MM.1S (cell line): ENCODE measurements around the gene ADARB2.

Source experiments
- DNase-seq: peaks from one replicate; pipeline ENCODE4 v3.0.0-alpha.2; 2015
- H2AFZ ChIP-seq: fragments of 300-600 bp; sonication (generic); 2 replicates; pipeline ENCODE4 v1.6.0; 2016; ENCODE audit warnings: antibody characterized with exemption, low read length
- H3F3A ChIP-seq: fragments of 300-600 bp; sonication (generic); 2 replicates; pipeline ENCODE4 v1.6.1; 2016; ENCODE audit warnings: mild to moderate bottlenecking, antibody characterized with exemption, low read length, moderate library complexity, mixed read lengths; ENCODE audit not compliant: insufficient read depth
- H3K27ac ChIP-seq: fragments of 300-600 bp; sonication (generic); 2 replicates; pipeline ENCODE4 v1.5.1; 2016; ENCODE audit warnings: mild to moderate bottlenecking, low read length
- H3K27me3 ChIP-seq: fragments of 300-600 bp; sonication (generic); replicated peaks from 2 replicates; pipeline ENCODE4 v1.6.0; 2016; ENCODE audit warnings: low read length; ENCODE audit not compliant: insufficient read depth
- H3K36me3 ChIP-seq: fragments of 300-600 bp; sonication (generic); replicated peaks from 2 replicates; pipeline ENCODE4 v1.6.1; 2016; ENCODE audit warnings: mild to moderate bottlenecking, low read length, mixed read lengths; ENCODE audit not compliant: insufficient read depth
- H3K4me1 ChIP-seq: fragments of 300-600 bp; sonication (generic); 2 replicates; pipeline ENCODE4 v1.6.1; 2016; ENCODE audit warnings: low read length, mixed read lengths
- H3K4me2 ChIP-seq: fragments of 300-600 bp; sonication (generic); 2 replicates; pipeline ENCODE4 v1.6.0; 2016; ENCODE audit warnings: low read depth, low read length
- H3K4me3 ChIP-seq: fragments of 300-600 bp; sonication (generic); 2 replicates; pipeline ENCODE4 v1.5.1; 2016; ENCODE audit warnings: low read length, mixed read lengths
- H3K79me2 ChIP-seq: fragments of 300-600 bp; sonication (generic); 2 replicates; pipeline ENCODE4 v1.6.1; 2016; ENCODE audit warnings: mixed run types, low read length, mixed read lengths
- H3K9ac ChIP-seq: fragments of 300-600 bp; sonication (generic); 2 replicates; pipeline ENCODE4 v1.6.1; 2016; ENCODE audit warnings: low read length, mixed read lengths
- H3K9me2 ChIP-seq: fragments of 300-600 bp; sonication (generic); replicated peaks from 2 replicates; pipeline ENCODE4 v1.6.1; 2016; ENCODE audit warnings: mild to moderate bottlenecking, low read length, mixed read lengths; ENCODE audit not compliant: insufficient read depth
- H3K9me3 ChIP-seq: fragments of 300-600 bp; sonication (generic); replicated peaks from 2 replicates; pipeline ENCODE4 v1.6.1; 2016; ENCODE audit warnings: mild to moderate bottlenecking, low read length, mixed read lengths; ENCODE audit not compliant: insufficient read depth
- H4K20me1 ChIP-seq: fragments of 300-600 bp; sonication (generic); 2 replicates; pipeline ENCODE4 v1.6.1; 2016; ENCODE audit warnings: mild to moderate bottlenecking, low read length, moderate library complexity, mixed read lengths; ENCODE audit not compliant: insufficient read depth
- EZH2 ChIP-seq: fragments of 300-600 bp; sonication (generic); optimal IDR thresholded peaks from 2 replicates; pipeline ENCODE3; 2017; ENCODE audit warnings: low read depth, mild to moderate bottlenecking, antibody characterized with exemption, low read length, mixed read lengths
- EZH2phosphoT487 ChIP-seq: fragments of 300-600 bp; sonication (generic); IDR thresholded peaks from 2 replicates; pipeline ENCODE4 v1.6.1; 2018; ENCODE audit warnings: antibody characterized with exemption, low read length
- TF ChIP-seq, protein P1 (sequence below): fragments of 300-600 bp; sonication (generic); IDR thresholded peaks from 2 replicates; pipeline ENCODE4 v1.5.1; 2016; ENCODE audit warnings: antibody characterized with exemption, low read length, mixed read lengths

ADARB2 gene

DNA sequence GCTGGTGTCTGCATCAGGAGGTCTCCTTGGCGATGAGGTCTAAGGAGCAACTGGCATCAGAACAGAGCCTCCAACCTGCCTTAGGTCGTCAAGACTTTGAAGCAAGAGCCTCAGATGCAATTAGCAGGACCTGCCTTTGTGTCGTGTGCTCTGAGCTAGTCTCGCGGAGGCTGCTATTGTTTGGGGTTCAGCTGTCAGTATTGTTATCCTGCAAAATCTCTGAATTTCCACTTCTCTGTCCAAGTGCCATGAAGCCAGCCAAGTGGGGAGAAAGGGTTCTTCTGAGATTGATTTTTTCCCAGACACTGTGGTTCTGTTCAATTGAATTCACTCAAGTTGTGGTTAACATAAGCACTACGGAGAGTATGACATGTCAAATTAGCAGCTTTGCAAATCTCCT is 78.7 kb downstream of the ADARB2 start:
- Histone ChIP-seq H3K4me1 (no peaks in the 10 kb centered on the region), H3K9ac (no peak overlapping the region), H3K9me2 (no peaks in the 10 kb centered on the region), H3K36me3 (no peaks in the 10 kb centered on the region), H4K20me1 (no peaks in the 10 kb centered on the region), H3F3A (no peaks in the 10 kb centered on the region), H3K9me3 (no peaks in the 10 kb centered on the region), H3K79me2 (no peaks in the 10 kb centered on the region), H3K4me3 (no peak overlapping the region), H3K4me2 (no peak overlapping the region), H3K27me3 (no peaks in the 10 kb centered on the region), H2AFZ (no peak overlapping the region), H3K27ac (no peak overlapping the region)
- TF ChIP-seq, protein P1, sequence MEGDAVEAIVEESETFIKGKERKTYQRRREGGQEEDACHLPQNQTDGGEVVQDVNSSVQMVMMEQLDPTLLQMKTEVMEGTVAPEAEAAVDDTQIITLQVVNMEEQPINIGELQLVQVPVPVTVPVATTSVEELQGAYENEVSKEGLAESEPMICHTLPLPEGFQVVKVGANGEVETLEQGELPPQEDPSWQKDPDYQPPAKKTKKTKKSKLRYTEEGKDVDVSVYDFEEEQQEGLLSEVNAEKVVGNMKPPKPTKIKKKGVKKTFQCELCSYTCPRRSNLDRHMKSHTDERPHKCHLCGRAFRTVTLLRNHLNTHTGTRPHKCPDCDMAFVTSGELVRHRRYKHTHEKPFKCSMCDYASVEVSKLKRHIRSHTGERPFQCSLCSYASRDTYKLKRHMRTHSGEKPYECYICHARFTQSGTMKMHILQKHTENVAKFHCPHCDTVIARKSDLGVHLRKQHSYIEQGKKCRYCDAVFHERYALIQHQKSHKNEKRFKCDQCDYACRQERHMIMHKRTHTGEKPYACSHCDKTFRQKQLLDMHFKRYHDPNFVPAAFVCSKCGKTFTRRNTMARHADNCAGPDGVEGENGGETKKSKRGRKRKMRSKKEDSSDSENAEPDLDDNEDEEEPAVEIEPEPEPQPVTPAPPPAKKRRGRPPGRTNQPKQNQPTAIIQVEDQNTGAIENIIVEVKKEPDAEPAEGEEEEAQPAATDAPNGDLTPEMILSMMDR: no peak
- TF ChIP-seq EZH2phosphoT487 (no peak), EZH2 (no peak)
- DNase-seq: no peak

DNA sequence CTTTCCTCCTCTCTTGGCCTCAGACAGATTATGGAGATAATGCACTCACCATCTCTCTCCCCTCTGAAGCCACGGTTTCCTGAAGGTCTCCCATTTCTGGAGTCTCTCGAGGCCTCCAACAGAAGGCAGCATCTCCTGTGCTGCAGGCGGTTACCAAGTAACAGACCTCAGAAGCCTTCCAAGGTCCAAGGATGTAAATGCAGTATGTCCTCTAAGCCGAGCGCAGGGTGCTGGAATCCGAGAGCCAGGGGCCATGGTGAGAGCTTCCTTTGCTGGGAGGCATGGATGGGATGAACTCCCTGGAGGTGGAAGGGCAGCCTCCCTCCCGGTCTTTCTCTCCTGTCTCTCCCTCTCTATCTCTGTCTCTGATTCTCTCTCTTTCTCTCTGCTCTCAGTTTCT is 79.8 kb downstream of the ADARB2 start:
- DNase-seq: no peak
- TF ChIP-seq, protein P1: no peak
- Histone ChIP-seq H3K9me2 (no peaks in the 10 kb centered on the region), H3K9me3 (no peaks in the 10 kb centered on the region), H3K4me1 (no peaks in the 10 kb centered on the region), H3F3A (no peaks in the 10 kb centered on the region), H4K20me1 (no peaks in the 10 kb centered on the region), H3K4me2 (no peak overlapping the region), H2AFZ (no peak overlapping the region), H3K9ac (no peak overlapping the region), H3K79me2 (no peaks in the 10 kb centered on the region), H3K27me3 (no peaks in the 10 kb centered on the region), H3K27ac (no peak overlapping the region), H3K36me3 (no peaks in the 10 kb centered on the region), H3K4me3 (no peak overlapping the region)

DNA sequence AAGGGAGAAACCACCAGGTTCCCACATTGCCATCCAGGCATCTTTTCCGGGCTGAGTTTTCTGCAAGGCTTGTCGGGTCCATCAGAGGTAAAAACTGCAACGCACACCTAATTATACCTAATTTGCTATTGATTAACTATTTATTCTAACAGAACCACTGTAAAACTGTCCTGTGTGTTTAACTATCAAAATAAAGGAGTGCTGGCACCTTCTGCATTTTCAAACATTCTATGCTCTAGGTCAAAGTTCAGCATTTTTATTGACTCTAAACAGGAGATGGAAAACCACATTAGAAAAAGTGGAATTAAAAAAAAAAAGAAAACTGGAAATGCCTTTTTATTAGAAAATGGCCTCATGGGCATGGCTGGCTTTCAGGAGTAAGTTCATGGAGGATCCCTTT is 82.0 kb downstream of the ADARB2 start:
- Histone ChIP-seq H3F3A (no peaks in the 10 kb centered on the region), H3K4me2 (no peak overlapping the region), H3K4me3 (no peak overlapping the region), H3K9me2 (no peaks in the 10 kb centered on the region), H3K27me3 (no peaks in the 10 kb centered on the region), H4K20me1 (no peaks in the 10 kb centered on the region), H3K4me1 (no peaks in the 10 kb centered on the region), H2AFZ (no peak overlapping the region), H3K36me3 (no peaks in the 10 kb centered on the region), H3K9ac (no peak overlapping the region), H3K27ac (no peak overlapping the region), H3K79me2 (no peaks in the 10 kb centered on the region), H3K9me3 (no peaks in the 10 kb centered on the region)
- no peak for TF ChIP-seq EZH2
- TF ChIP-seq, protein P1: no peak
- TF ChIP-seq EZH2phosphoT487: no peak
- no peak for DNase-seq
